Mucosa of stomach (tissue), 1 donor: ENCODE measurements around the gene PCDH10.

Source experiments
- H3K27me3 ChIP-seq: one replicate; pipeline ENCODE4 v1.7.0; 2013; ENCODE audit warnings: mild to moderate bottlenecking, low read length; ENCODE audit not compliant: control insufficient read depth, insufficient read depth
- H3K36me3 ChIP-seq: one replicate; pipeline ENCODE4 v1.7.0; 2013; ENCODE audit warnings: low read length; ENCODE audit not compliant: control insufficient read depth, insufficient read depth
- H3K4me1 ChIP-seq: one replicate; pipeline ENCODE4 v1.7.0; 2013; ENCODE audit warnings: mild to moderate bottlenecking, low read length; ENCODE audit not compliant: control insufficient read depth, insufficient read depth
- H3K4me3 ChIP-seq: one replicate; pipeline ENCODE4 v1.7.0; 2013; ENCODE audit warnings: low read length
- H3K9ac ChIP-seq: one replicate; pipeline ENCODE4 v1.7.0; 2013; ENCODE audit warnings: mild to moderate bottlenecking, low read length, moderate library complexity
- H3K9me3 ChIP-seq: one replicate; pipeline ENCODE4 v1.7.0; 2013; ENCODE audit warnings: mild to moderate bottlenecking, low read length, moderate library complexity; ENCODE audit not compliant: control insufficient read depth
- donor health status: Pancreatic carcinoma.

Gene PCDH10

GRCh38 chr4:133145241-133145640 is 3.9 kb upstream of the PCDH10 start:
- no peaks in the 10 kb centered on the region for H3K36me3 ChIP-seq
- H3K4me1 ChIP-seq, result peaks cover 16% of the 10 kb centered on the region
- peaks cover 44% of the 10 kb centered on the region for H3K27me3 ChIP-seq
- no peaks in the 10 kb centered on the region for H3K9me3 ChIP-seq
- H3K4me3 ChIP-seq, result no peak overlapping the region
- H3K9ac ChIP-seq, result no peak overlapping the region

- Histone ChIP-seq H3K4me3 (no peak overlapping the region), H3K27me3 (peaks cover 51% of the 10 kb centered on the region), H3K36me3 (no peaks in the 10 kb centered on the region), H3K9me3 (no peaks in the 10 kb centered on the region), H3K4me1 (peaks cover 18% of the 10 kb centered on the region), H3K9ac (no peak overlapping the region)
Observed at GRCh38 chr4:133145758-133146573, 3.1 kb upstream of the PCDH10 start.

- H3K4me1 ChIP-seq, result peaks cover 21% of the 10 kb centered on the region
Observed at GRCh38 chr4:133146574-133147241, 2.4 kb upstream of the PCDH10 start.

GRCh38 chr4:133147286-133147821 is 1.7 kb upstream of the PCDH10 start:
- H3K4me3 ChIP-seq, result no peak overlapping the region
- H3K9me3 ChIP-seq, result no peaks in the 10 kb centered on the region
- H3K27me3 ChIP-seq, result peaks cover 65% of the 10 kb centered on the region
- H3K4me1 ChIP-seq, result peaks cover 21% of the 10 kb centered on the region
- H3K9ac ChIP-seq, result no peak overlapping the region
- H3K36me3 ChIP-seq, result no peaks in the 10 kb centered on the region

More at GRCh38 chr4:133146574-133147241, 2.4 kb upstream of the PCDH10 start:
- peaks cover 58% of the 10 kb centered on the region for H3K27me3 ChIP-seq
- H3K36me3 ChIP-seq, result no peaks in the 10 kb centered on the region
- H3K4me3 ChIP-seq, result no peak overlapping the region
- no peak overlapping the region for H3K9ac ChIP-seq
- H3K9me3 ChIP-seq, result no peaks in the 10 kb centered on the region

GRCh38 chr4:133147921-133148689 is 989 bp upstream of the PCDH10 start:
- H3K4me1 ChIP-seq, result peaks cover 21% of the 10 kb centered on the region
- H3K9ac ChIP-seq, result no peak overlapping the region
- H3K27me3 ChIP-seq, result peaks cover 72% of the 10 kb centered on the region

GRCh38 chr4:133149364-133149695 is 236 bp downstream of the PCDH10 start:
- Histone ChIP-seq H3K4me1 (peaks cover 21% of the 10 kb centered on the region), H3K4me3 (no peak overlapping the region), H3K9ac (no peak overlapping the region), H3K27me3 (peaks cover 83% of the 10 kb centered on the region), H3K36me3 (no peaks in the 10 kb centered on the region), H3K9me3 (no peaks in the 10 kb centered on the region)

More at GRCh38 chr4:133147921-133148689, 989 bp upstream of the PCDH10 start:
- Histone ChIP-seq H3K4me3 (no peak overlapping the region), H3K9me3 (no peaks in the 10 kb centered on the region), H3K36me3 (no peaks in the 10 kb centered on the region)

GRCh38 chr4:133149932-133150471 is 908 bp downstream of the PCDH10 start:
- peaks cover 21% of the 10 kb centered on the region for H3K4me1 ChIP-seq
- H3K9me3 ChIP-seq, result no peaks in the 10 kb centered on the region
- no peak overlapping the region for H3K9ac ChIP-seq
- H3K4me3 ChIP-seq, result no peak overlapping the region
- H3K27me3 ChIP-seq, result peaks cover 83% of the 10 kb centered on the region
- no peaks in the 10 kb centered on the region for H3K36me3 ChIP-seq

- no peak overlapping the region for H3K4me3 ChIP-seq
- peaks cover 21% of the 10 kb centered on the region for H3K4me1 ChIP-seq
- peaks cover 83% of the 10 kb centered on the region for H3K27me3 ChIP-seq
- no peaks in the 10 kb centered on the region for H3K36me3 ChIP-seq
- H3K9me3 ChIP-seq, result no peaks in the 10 kb centered on the region
- H3K9ac ChIP-seq, result no peak overlapping the region
Observed at GRCh38 chr4:133150486-133151340, 1.6 kb downstream of the PCDH10 start.

- Histone ChIP-seq H3K4me3 (no peak overlapping the region), H3K36me3 (no peaks in the 10 kb centered on the region), H3K9me3 (no peaks in the 10 kb centered on the region), H3K9ac (no peak overlapping the region), H3K4me1 (peaks cover 21% of the 10 kb centered on the region), H3K27me3 (peaks cover 77% of the 10 kb centered on the region)
Observed at GRCh38 chr4:133151341-133151690, 2.2 kb downstream of the PCDH10 start.

GRCh38 chr4:133151691-133152329 is 2.7 kb downstream of the PCDH10 start:
- Histone ChIP-seq H3K27me3 (peaks cover 73% of the 10 kb centered on the region), H3K4me1 (peaks cover 21% of the 10 kb centered on the region), H3K9ac (no peak overlapping the region), H3K36me3 (no peaks in the 10 kb centered on the region), H3K4me3 (no peak overlapping the region), H3K9me3 (no peaks in the 10 kb centered on the region)
